Measurements from ENCODE around the gene CD34. TPM values are rescaled to one million over a fixed set of nuclear protein-coding genes. Genes with fewer than 3 reads are reported as not detected.

CD34 gene
- total RNA-seq, 1 experiment from 2014 or later: 0.35 TPM

DNA sequence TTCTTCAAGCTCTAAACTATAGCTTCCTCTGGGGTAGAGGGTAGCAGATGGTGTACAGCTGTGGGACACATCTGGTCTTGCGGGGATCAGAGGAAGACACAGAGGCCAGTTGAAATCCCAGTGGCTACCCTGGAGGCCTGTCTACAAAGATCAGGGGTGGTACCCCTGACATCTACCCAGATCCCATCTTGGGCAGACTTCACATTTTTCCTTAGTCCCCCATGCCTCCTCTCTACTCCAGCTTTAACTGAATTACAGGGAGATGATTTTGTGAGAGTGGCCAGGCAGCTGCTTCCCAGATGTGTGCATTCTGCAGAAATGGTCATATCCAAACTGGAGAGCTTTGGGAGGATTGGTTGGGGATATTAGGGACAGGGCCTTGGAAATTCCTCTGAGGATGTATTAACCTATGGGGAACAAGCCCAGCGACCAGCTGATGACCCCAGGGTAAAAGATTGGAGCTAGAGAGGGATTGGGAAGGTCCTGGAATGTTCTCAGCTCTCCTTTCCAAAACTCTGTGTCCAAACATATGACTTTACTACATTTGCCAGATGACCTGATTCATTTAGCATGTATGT, 9.6 kb upstream of the CD34 start:
- Histone ChIP-seq H3K27me3 (ENCODE audit: insufficient read depth, low read length) (no peaks in the 10 kb centered on the region), H3K4me1 (ENCODE audit: insufficient read depth, low read length) (peaks cover 3% of the 10 kb centered on the region; the same call in 1 of the 2 replicates), H2BK20ac (ENCODE audit: low read depth, low read length, poor library complexity, severe bottlenecking) (no peak overlapping the region), H3T11ph (ENCODE audit: low read length) (no peak overlapping the region), H4K8ac (replicated peaks; ENCODE audit: insufficient read length, low read depth, low read length) (no peak overlapping the region), H3K4me2 (ENCODE audit: insufficient read depth, insufficient read length, low read length) (no peak overlapping the region), H3K23ac (ENCODE audit: insufficient read length, low read depth, low read length) (no peak overlapping the region), H3K9me3 (ENCODE audit: control insufficient read depth, low read depth, low read length) (no peaks in the 10 kb centered on the region), H3K27ac (ENCODE audit: insufficient read length, low read depth, low read length) (no peak overlapping the region), H3K9ac (ENCODE audit: extremely low read depth, insufficient read length, low read length) (no peak overlapping the region), H2BK5ac (ENCODE audit: insufficient read length, low read length) (no peak overlapping the region), H2AFZ (ENCODE audit: low read length) (no peak overlapping the region), H4K20me1 (ENCODE audit: control insufficient read depth, insufficient read depth, insufficient read length) (no peaks in the 10 kb centered on the region), H4K5ac (ENCODE audit: insufficient read length, low read depth, low read length) (no peak overlapping the region), H4K91ac (ENCODE audit: insufficient read length, low read depth, low read length) (no peak overlapping the region), H3K79me1 (ENCODE audit: insufficient read depth, low read depth, low read length, poor library complexity, severe bottlenecking) (no peaks in the 10 kb centered on the region), H2AK5ac (ENCODE audit: insufficient read length, low read length) (no peak overlapping the region), H3K4ac (ENCODE audit: low read depth, low read length) (no peak overlapping the region), H3K14ac (ENCODE audit: insufficient read depth, low read length) (no peak overlapping the region; the same call in 1 of the 2 replicates), H2BK15ac (ENCODE audit: low read depth, low read length) (no peak overlapping the region), H2BK12ac (ENCODE audit: insufficient read length, low read depth, low read length) (no peak overlapping the region), H3K56ac (ENCODE audit: insufficient read length, low read depth, low read length) (no peak overlapping the region), H2BK120ac (ENCODE audit: low read depth, low read length, poor library complexity, severe bottlenecking) (no peak overlapping the region), H3K79me2 (ENCODE audit: insufficient read depth, low read length) (no peaks in the 10 kb centered on the region), H3K18ac (ENCODE audit: insufficient read length, low read depth, low read length) (no peak overlapping the region), H3K23me2 (ENCODE audit: insufficient read length, low read depth, low read length, poor library complexity, severe bottlenecking) (no peaks in the 10 kb centered on the region)
- no peak for DNase-seq
- H3K4me3 Mint-ChIP-seq: no peak overlapping the region
- peaks cover 15% of the 10 kb centered on the region for H3K27me3 Mint-ChIP-seq (ENCODE audit: low read depth)
- no peaks in the 10 kb centered on the region for H3K36me3 Mint-ChIP-seq (ENCODE audit: insufficient read depth in 1 of 3, low read depth in 3 of 3)
- H3K4me1 Mint-ChIP-seq: peaks cover 29 to 31% of the 10 kb centered on the region in 2 experiments
- TF ChIP-seq, protein P1, sequence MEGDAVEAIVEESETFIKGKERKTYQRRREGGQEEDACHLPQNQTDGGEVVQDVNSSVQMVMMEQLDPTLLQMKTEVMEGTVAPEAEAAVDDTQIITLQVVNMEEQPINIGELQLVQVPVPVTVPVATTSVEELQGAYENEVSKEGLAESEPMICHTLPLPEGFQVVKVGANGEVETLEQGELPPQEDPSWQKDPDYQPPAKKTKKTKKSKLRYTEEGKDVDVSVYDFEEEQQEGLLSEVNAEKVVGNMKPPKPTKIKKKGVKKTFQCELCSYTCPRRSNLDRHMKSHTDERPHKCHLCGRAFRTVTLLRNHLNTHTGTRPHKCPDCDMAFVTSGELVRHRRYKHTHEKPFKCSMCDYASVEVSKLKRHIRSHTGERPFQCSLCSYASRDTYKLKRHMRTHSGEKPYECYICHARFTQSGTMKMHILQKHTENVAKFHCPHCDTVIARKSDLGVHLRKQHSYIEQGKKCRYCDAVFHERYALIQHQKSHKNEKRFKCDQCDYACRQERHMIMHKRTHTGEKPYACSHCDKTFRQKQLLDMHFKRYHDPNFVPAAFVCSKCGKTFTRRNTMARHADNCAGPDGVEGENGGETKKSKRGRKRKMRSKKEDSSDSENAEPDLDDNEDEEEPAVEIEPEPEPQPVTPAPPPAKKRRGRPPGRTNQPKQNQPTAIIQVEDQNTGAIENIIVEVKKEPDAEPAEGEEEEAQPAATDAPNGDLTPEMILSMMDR (conservative IDR thresholded peaks at IDR 0.05): no peak
- H3K9me3 Mint-ChIP-seq: no peaks in the 10 kb centered on the region
- H3K27ac Mint-ChIP-seq: no peak overlapping the region
- no CpG with 5 or more reads among the region's 2 CpGs for WGBS (ENCODE audit: extremely low coverage, insufficient read length, low lambda C conversion rate)

Measured in H9 (cell line).